ENCODE results near the gene CTTNBP2NL.
"Not testable (repeated sequence)": the region's sequence is repeated elsewhere in the genome, so short reads cannot be mapped to it uniquely, and the experiment has no call there.

Gene CTTNBP2NL

GRCh38 chr1:112386731-112387346 lies 9.2 kb upstream of the CTTNBP2NL start:
- no peak for DNase-seq (ENCODE audit: low spot score)

DNA sequence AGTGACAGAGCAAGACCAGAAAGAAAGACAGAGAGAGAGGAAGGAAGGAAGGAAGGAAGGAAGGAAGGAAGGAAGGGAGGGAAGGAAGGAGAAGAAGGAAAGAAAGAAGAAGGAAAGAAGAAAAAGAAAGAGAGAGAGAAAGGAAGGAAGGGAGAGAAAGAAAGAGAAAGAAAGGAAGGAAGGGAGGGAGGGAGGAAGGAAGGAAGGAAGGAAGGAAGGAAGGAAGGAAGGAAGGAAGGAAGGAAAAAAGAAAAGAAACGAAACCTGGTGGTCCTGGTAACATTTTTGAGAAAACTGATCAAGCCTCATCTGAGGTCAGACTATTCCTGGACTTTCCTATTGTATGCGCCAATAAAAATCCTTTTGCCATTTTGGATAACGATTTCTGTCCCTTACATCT lies 8.2 kb upstream of the CTTNBP2NL start:
- no peak for DNase-seq (ENCODE audit: low spot score)

- DNase-seq (ENCODE audit: low spot score), result no peak
Measured at GRCh38 chr1:112388436-112388835, 7.6 kb upstream of the CTTNBP2NL start.

DNA sequence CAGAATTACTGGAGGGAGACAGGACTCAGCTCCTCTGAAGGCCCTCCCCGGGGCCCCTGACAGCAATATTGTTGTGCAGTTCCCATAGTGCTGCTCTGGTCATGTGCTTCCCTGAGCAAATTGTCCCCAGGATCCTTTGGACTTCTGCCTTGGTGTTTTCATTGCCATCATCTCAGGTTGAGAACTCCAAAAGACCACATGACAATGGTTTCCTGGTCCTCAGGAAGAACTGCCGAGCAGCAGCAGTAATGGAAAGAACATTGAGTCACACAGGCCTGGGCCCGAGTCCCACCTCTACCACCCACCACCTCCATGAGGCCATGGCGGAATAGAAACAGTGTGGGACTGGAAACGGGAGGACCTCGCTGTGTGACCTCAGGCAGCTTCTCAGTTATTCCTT lies 6.3 kb upstream of the CTTNBP2NL start:
- DNase-seq (ENCODE audit: low spot score), result no peak

DNA sequence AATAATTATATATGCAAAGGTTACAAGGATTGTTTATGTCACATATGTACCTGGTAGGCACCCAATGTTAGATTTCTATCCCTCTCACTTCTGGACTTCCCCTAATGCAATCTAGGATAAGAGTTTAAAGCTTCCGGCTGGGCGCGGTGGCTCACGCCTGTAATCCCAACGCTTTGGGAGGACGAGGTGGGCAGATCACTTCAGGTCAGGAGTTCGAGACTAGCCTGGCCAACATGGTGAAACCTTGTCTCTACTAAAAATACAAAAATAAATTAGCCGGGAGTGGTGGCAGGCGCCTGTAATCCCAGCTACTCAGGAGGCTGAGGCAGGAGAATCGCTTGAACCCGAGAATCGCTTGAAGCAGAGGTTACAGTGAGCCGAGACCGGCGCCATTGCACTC lies 5.7 kb upstream of the CTTNBP2NL start:
- not testable (repeated sequence) for DNase-seq (ENCODE audit: low spot score)

DNA sequence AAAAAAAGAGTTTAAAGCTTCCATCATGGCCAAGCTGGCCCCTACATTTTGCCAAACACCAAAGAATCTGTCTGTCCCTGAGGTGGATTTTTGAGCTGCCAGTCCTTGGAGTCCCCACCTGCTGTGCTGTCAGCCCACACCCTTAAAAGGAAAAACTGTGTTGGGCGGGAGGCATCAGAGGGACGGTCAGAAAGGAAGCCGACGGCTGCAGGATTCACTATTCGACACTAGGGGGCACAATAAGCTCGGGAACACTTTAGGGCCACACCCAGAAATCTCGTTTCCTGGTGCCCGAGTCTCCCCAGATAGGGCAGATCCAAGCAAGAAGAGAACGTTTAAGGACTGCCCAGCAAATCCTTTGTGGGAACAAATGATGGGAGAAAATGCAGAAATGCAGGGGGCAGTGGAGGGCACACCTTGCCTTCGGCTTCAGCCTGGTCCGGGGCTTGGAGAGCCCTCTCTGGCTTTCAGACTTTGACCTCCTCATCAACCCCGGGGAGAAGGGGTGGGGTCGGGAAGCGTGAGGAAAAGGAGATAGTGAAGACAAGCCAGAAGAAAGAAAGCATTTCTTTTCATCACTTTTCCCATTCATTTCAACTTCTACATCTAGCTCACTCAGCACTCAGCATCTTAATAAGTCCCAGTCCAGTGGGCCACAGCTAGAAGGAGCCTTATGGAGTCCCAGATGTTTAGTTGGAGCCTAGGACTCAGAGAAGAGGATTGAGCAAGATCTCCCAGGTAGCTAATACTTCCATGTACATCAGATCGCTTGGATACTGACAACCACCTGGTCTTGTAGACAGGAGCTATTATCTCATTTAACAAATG lies 5.0 kb upstream of the CTTNBP2NL start:
- peak; percentile 83 for DNase-seq (ENCODE audit: low spot score)

GRCh38 chr1:112391603-112391940 lies 4.4 kb upstream of the CTTNBP2NL start:
- DNase-seq (ENCODE audit: low spot score), result no peak

DNA sequence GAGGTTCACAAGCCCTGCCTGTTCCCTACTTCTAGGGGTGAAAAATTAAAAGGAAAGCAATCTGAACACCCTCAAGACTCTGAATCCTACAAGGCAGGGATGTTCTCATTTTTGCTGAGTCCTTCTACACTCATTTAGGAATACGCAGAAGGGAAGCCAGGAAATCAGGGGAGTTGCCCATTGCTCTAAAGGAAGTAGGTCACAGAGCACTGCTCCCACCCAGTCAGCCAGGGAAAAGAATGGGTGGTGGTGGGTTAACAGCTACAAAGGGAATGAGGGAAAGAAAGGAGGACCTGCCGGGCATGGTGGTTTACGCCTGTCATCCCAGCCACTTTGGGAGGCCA lies 2.4 kb upstream of the CTTNBP2NL start:
- DNase-seq (ENCODE audit: low spot score), result no peak

- no peak for DNase-seq (ENCODE audit: low spot score)
Measured at GRCh38 chr1:112394743-112395062, 1.3 kb upstream of the CTTNBP2NL start.

GRCh38 chr1:112395256-112395820 lies 676 bp upstream of the CTTNBP2NL start:
- DNase-seq (ENCODE audit: low spot score), result no peak

DNA sequence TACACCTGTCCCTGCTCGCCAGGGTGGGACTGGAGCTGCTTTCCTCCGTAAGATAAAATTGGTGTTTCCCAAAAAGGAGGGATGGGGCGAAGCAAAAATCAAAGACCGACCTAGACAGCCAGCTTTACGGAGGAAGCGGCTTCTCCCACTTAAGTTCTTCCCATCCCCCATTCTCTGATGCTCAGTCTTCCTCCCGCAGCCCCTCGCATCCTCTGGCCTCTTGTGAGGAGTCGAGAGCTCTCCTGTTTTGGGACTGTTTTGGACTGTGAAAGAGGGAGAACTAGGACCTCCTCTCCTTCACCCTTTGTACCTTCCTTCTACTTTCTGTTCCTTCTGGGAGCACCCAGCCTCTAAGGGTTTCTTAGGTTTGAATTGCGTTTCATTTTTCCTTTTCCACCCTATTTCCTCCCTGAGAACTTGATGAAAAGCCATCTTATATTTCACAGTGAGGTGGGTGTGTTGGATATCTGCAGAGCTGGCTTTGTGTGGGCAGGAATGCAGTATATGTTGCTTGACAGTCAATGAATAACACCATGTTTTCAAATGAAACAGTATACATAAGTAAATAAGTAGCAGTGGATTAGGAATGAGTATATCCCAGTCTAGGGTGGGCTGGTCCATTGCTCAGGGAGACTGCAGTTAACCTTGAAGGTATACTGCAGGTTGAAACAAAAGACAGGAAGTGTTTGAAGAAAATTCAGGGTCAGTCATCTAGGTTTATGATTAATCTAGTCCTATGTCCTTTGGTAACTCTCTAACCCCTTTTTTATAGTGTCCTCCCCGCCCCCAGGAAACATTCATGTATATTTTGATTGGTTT lies 848 bp downstream of the CTTNBP2NL start:
- no peak for DNase-seq (ENCODE audit: low spot score)

DNA sequence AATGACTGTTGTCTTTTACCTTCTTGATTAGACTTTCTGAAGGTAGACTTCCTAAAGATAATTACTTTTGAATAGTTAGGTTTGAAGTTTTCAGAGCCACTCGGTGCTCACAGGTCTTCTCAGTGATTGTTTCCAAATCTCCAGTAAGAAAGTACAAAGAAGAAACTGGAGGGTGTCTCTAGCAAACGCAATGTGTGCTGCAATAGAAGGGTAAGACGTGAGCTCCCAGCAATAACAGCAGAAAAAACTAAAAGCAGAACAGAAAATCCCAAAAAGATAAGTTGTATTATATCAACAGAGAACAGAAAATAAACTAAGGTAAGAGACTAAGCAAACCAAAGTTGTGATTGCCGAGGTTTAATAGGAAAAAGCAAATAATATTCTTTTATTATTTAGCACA lies 1.8 kb downstream of the CTTNBP2NL start:
- DNase-seq (ENCODE audit: low spot score), result no peak

GRCh38 chr1:112399456-112399855 lies 3.4 kb downstream of the CTTNBP2NL start:
- no peak for DNase-seq (ENCODE audit: low spot score)

- not testable (repeated sequence) for DNase-seq (ENCODE audit: low spot score)
Measured at GRCh38 chr1:112400706-112401105, 4.7 kb downstream of the CTTNBP2NL start.

GRCh38 chr1:112402682-112403643 lies 6.9 kb downstream of the CTTNBP2NL start:
- no peak for DNase-seq (ENCODE audit: low spot score)

GRCh38 chr1:112406771-112407170 lies 10.8 kb downstream of the CTTNBP2NL start:
- DNase-seq (ENCODE audit: low spot score), result no peak

DNA sequence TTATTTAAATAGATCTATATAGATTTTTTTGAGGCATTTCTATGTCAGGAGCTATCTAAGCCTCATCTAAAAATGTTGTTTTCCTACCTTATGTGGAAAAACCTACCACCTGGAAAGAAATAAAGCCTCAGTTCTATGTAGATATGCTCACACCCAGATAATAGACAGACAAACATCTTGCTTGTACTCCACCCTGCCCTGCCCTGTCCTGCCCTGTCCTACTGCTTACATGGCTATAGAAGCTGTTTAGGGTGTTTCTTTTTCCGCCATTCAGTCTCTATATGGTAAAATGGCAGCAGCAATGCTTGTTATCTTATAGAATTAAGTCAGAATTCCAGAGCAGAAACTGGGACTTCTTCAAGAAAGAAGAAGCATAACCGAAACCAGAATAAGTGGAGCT lies 13.4 kb downstream of the CTTNBP2NL start:
- DNase-seq (ENCODE audit: low spot score), result no peak

DNA sequence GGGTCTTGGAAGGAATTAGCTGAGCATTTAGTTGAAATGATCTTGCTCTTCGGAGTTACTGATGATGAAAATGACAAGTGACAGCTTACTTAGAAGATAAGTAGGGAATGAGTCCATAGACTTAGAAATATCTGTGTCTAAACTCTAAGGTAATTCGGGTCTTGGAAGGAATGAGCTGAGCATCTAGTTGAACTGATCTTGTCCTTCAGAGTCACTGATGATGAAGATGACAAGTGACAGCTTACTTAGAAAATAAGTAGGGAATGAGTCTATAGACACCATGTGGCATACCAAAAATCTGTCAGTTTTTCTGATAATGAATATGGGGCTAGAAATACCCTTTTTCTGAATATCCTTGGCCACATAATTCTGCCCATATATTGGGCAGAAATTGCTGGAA lies 14.7 kb downstream of the CTTNBP2NL start:
- DNase-seq (ENCODE audit: low spot score), result no peak

DNA sequence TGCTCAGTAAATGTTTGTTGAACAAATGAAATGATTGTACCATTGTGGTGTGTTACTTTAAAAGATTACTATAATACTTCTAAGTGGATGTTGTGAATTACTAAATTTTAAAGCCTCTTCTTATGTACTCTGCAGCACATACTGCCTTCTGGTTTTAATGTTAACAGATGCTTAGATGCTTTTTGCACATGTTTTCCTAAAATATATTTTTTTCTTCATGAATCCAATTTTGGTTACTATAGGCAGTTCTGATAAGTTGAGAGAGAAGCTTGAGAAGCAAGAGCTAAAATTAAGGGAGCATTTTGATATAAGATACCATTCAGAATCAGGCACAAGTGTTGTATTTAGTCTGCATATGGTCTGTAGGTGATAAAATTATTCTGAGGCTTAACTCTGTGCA lies 21.3 kb downstream of the CTTNBP2NL start:
- DNase-seq (ENCODE audit: low spot score), result no peak

DNA sequence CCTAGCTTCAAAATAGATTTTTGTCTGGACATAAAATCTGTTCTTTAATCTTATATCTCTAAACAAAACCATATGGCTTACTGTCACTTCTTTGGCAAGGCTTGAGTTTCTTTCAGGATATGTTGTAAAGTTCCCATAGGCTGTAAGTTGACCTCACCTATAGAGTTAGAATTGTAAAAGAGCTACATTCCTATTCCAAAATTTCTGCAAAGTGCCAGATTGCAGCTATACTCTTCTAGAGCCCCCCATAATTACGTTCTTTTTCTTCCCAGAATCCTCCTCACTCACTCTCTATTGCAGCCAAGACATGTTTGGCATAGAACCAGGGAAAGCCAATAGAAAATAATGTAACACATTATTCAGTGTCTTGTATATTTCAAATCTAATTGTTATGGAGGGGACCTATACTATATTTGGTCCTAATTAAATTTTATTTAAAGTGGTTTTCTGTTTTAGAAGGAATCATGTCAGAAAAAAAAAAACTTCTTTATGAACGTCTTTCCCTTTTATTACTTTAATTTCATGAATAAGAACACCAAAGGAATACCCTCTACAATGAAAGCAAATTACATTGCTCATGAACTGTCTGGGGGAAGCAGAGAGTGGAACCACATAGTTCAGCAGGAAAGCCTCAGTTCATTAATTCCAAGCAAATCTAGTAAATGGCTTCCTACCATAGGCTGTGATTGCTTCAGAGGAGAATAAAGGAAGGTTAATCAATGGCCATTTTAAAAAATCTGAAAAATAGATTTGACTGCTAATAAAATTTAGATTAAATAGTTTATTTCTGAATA lies 22.3 kb downstream of the CTTNBP2NL start:
- DNase-seq (ENCODE audit: low spot score), result no peak

DNA sequence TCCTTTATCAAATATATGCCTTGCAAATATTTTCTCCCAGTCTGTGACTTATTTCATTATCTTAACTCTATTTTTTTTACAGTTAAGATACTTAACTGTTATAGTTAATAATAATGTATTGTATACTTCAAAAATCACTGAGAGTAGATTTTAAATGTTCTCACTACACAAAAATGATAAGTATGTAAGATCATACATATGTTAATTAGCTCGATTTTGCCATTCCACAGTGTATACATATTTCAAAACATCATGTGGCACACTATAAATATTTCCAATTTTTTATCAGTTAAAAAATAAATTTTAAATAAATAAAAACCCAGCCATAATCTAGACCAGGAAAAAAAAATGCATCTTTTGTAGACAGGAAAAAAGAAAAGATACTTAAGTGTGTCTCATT lies 27.2 kb downstream of the CTTNBP2NL start:
- no peak for DNase-seq (ENCODE audit: low spot score)
